ENCODE results near the gene TXN2. TPM values are rescaled to one million over a fixed set of nuclear protein-coding genes. Genes with fewer than 3 reads are reported as not detected.

Gene TXN2
- total RNA-seq, 1 donor from 2014 or later: 25.8 TPM

DNA sequence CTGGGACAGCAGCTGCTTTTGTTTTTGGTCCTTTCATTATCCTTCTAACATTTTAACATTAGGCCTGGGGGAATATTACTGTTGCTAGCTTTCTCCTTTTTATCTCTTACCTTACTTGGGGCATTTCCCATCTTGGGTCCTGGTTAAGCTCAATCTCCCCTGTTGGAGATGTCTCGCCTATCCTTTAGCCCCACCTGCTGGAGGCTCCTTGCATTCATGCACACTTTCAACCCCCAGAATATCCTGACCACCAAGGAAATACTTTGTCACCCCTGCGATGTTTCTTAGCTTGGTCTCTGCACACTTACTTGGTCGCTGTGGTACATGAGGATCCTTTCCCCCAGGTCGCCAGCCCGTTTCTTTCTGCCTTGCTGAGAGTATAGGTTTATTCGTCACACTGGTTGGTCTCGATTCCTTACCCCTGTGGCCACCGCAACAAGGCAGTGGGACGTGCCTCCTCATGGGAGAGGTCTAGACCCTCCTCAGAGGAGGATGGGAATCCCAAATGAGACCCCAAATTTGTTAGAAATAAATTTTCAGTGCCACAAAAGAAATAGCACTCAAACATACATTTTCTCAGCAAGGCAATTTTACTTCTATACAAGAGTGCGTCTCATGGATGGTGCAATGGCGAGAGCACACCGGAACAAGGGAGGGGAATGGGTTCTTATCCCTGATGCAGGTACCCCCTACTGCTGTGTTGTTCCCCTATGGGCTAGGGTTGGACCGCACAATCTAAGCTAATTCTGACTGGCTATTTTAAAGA, 5.4 kb upstream of the TXN2 start:
- peak; percentile 57 for DNase-seq

DNA sequence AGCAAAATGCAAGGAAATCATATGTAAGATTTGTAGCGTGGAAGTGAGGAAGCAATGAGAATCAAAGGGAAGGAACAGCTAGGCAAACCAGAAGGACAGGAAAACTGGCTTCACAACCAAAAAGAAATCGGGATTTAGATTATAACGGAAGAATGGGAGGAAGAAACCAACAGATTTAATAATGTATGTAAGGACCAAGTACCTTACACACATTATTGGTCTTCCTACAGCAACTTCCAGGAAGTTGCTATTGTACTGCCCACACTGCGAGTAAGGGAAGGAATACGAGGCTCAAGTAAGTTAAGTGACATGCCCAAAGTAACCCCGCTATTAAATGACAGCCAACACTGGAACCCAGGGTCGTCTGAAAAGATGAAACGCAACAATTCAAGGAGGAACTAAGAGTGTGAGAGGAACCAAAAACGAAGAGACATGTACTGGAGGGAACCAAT, 473 bp downstream of the TXN2 start:
- DNase-seq: no peak

- no peak for DNase-seq
These were observed 2.5 kb downstream of the TXN2 start for GRCh38 chr22:36478966-36479365.

GRCh38 chr22:36475341-36475740, 6.1 kb downstream of the TXN2 start:
- no peak for DNase-seq

- DNase-seq: no peak
These were observed 8.8 kb downstream of the TXN2 start for GRCh38 chr22:36472689-36473088.

DNA sequence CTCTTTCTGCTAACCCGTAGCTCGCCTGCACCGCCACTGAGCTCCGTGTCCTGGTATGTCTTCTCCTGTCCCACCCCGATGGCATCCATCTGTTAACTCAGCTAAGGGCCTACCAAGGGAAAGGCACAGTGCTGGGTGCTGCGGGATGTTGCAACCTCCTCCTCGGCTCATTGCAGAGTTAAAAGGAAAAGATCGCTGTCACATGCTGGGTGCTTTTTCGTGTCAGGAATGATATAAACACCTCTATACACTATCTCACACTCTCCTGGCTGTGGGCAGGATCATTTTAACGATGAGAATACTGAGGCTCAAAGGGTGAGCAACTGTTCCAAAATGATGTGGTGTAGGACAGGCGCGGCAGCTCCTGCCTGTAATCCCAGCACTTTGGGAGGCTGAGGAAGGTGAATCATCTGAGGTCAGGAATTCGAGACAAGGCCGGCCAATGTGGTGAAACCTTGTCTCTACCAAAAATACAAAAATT, 10.1 kb downstream of the TXN2 start:
- DNase-seq: no peak

DNA sequence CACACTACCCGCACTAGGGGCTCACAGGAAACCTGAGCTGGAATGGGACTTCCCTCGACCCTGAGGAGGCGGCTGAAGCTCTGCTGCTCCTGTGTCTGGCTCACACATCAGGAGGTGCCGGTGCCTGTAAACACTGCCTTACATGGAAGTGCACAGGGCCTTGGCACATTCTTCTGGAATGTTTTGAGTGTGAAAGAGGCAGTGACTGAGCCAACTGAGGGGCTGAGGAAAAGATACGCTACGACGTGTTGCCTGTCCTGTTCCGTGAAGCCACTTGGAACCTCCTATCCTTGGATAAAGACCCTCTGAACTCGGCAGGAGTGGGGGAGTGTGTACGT, 10.5 kb downstream of the TXN2 start:
- no peak for DNase-seq

GRCh38 chr22:36470162-36470993, 11.1 kb downstream of the TXN2 start:
- DNase-seq: peak; percentile 94

DNA sequence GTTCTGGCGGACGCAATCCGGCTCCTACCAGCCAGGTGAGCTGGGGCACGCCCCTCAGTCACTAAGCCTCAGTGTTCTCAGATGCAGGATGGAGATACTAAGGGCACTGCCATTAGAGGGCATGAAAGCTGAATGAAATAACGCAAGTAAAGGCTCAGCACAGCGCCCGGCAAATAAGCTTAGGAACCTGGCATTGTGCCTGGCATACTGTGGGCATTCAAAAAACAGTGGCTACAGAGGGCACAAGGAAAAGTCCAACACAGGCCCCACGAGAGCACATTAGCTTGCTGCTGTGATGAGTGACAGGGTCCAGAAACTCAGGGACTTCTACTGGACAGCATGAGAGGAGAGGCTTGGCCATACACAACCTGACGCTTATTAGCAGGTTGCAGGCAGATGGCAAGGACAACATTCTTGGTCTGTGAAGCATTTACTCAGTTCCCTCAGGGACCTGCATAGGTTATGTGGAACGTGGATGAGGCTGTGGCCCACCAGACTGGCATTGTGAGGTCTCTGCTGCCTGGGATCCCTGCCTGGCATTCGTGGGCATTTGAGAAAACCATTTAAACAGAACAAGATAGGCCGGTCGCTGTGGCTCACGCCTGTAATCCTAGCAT, 12.2 kb downstream of the TXN2 start:
- no peak for DNase-seq

DNA sequence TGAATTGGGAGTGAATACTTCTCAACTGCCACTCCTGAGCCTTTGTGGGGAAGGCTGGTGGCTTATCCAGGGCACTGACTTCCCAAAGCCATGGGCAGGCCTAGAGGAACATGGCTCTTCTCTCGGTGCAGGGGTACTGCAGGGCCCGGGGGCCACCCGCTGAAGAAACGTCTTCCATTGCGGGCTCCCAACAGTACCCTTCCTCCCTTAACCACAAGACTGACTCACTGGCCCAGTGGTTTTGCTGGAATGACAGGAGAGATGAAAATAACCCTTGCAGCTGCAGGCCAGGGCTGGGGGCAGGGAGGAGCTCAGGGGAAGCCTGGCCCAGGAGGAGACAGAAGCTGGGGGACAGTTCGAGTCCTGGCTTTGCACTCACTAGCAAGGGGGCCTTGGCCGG, 13.5 kb downstream of the TXN2 start:
- DNase-seq: no peak

GRCh38 chr22:36467042-36467810, 14.2 kb downstream of the TXN2 start:
- DNase-seq: no peak

- DNase-seq: no peak
These were observed 15.2 kb downstream of the TXN2 start for GRCh38 chr22:36466258-36466657.

- DNase-seq: no peak
These were observed 16.0 kb downstream of the TXN2 start for GRCh38 chr22:36465232-36466021.

DNA sequence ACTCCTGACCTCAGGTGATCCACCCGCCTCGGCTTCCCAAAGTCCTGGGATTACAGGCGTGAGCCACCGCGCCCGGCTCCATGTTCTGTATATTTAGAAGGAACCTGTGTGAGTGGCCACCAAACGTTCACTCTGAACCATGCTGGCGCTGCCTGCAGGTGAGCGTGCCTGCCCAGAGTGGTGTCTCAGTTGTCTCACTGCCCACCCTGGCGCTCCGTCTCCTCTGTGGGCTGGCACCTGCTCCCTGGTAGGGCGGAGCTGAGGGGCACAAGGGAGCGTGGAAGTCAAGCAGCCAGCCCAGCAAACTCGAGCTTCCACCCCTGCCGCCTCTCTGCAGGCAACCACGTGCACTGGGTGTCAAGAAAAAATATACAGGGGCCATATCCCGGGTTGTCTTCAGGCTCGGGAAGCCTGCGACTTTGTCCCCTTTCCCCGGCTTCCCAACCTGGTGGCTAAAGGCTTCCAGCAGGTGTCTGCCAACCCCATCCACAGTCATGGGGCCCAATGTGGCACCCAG, 16.7 kb downstream of the TXN2 start:
- no peak for DNase-seq

GRCh38 chr22:36463783-36464184, 17.7 kb downstream of the TXN2 start:
- no peak for DNase-seq

- DNase-seq: peak; percentile 63
These were observed 19.5 kb downstream of the TXN2 start for GRCh38 chr22:36461665-36462649.

DNA sequence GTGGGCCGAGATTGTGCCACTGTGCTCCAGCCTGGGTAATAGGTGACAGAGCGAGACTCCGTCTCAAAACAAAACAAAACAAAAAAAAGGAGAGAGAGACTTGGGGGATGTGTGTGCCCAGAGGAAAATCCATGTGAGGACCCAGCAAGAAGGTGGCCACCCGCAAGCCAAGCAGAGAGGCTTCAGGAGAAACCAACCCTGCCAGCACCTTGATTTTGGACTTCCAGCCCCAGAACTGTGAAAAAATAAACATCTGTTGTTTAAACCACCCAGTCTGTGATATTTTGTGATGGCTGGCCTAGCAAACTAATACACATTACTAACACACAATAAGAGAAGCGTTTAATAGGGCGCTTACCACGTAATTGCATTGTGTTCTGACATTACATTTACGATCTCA, 21.2 kb downstream of the TXN2 start:
- DNase-seq: no peak

DNA sequence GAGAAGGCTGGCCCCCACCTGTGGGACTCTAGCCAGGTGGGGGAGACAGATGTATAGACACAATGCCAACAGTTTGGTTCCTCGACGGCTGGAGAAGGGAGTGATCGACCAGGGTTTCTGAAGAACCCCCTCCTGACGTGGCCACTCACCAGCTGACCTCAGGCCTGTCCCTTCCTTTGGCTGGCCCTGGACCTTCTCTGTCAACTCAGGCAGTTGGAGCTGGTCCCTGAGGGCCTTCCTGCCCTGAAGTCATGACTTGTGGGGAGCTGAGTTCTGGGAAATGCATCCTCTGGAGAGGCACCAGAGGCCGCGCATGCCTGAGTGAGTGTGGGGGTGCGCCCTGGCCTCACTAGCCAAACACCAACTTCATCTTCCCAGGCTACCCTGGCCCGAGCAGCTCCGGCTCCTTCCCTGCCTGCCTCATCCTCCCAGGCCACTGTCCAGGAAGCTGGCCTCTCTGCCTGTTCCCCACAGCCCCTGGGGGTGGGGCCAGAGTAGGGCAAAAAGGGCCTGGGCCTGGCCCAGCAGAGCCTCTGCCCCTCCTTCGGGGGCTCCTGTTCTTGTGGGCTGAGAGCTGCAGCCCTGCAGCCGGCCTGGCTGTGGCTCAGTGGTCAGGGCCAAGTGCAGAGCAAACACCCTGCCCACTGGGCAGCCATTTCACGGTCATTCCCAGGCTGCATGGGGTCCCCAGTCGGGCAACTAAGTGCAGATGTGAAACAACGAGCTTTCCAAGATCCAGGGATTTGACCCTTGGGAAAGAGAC, 23.6 kb downstream of the TXN2 start:
- DNase-seq: no peak

GRCh38 chr22:36456464-36456845, 25.0 kb downstream of the TXN2 start:
- DNase-seq: no peak

Data from tongue (tissue), 2 donors.